Caki2 (cell line): ENCODE measurements around the gene SRSF6. TPM values are rescaled to one million over a fixed set of nuclear protein-coding genes. Genes with fewer than 3 reads are reported as not detected.
A peak's percentile ranks its signal among the peaks of the same experiment; 100 is the strongest.
"Not testable (repeated sequence)": the region's sequence is repeated elsewhere in the genome, so short reads cannot be mapped to it uniquely, and the experiment has no call there.

Source experiments
- DNase-seq: peaks from one replicate; pipeline ENCODE4 v3.0.0-alpha.2; 2015; ENCODE audit warnings: low read depth
- in situ Hi-C: cut with HindIII; loops from 2 replicates; pipeline ENCODE4 v1.10.0; 2016; ENCODE audit warnings: low sequenced_read_pairs, low pct_unique_long_range_greater_than_20kb, mixed read lengths
- total RNA-seq: library from RNA; depleted of rRNA; stranded (reverse); fragments of >200 nt; shearing (Covaris generic); gene quantifications from 2 replicates; pipeline ENCODE4 v1.2.3, GENCODE V29; 2014; ENCODE audit warnings: low replicate concordance

The SRSF6 gene
- total RNA-seq, 1 experiment from 2014 or later = 13.1 TPM

- no peak for DNase-seq
- in situ Hi-C loops = no loop called here
Measured at GRCh38 chr20:43463527-43464218, 6.0 kb downstream of the SRSF6 start.

DNA sequence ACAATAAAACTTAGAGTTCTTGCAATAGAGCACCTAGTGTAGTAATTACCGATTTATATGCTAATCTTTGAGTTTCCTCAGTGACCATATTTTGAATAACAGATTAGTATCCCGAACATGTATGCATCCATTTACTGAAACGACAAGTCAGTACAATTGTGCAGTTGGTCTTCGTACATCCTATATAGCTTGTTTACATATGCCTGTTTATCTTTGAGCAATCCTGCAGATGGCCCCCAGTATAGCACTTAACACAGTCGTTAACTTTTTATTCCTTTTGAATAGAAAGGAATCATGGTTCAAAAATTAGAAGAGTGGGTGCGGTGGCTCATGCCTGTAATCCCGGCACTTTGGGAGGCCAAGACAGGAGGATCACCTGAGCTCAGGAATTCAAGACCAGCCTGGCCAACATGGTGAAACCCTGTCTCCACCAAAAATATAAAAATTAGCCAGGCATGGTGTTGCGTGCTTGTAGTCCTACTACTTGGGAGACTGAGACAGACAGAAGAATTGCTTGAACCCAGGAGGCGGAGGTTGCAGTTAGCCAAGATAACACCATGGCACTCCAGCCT is 6.6 kb downstream of the SRSF6 start:
- in situ Hi-C loops = no loop called here
- no peak for DNase-seq

DNA sequence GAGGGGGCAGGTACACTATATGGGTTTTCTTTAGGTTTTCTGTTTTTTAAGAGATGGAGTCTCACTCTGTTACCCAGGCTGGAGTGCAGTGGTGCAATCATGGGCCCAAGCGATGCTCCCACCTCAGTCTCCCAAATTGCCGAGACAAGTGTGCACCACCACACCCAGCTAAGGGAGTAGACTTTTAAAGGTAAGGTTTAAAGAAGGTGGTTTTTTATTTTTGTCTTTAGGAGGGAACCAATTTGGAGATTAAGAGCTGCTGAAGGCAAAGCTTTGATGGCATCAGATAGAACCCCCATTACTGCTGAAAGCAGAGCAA is 7.9 kb downstream of the SRSF6 start:
- DNase-seq = no peak
- in situ Hi-C loops = no loop called here

DNA sequence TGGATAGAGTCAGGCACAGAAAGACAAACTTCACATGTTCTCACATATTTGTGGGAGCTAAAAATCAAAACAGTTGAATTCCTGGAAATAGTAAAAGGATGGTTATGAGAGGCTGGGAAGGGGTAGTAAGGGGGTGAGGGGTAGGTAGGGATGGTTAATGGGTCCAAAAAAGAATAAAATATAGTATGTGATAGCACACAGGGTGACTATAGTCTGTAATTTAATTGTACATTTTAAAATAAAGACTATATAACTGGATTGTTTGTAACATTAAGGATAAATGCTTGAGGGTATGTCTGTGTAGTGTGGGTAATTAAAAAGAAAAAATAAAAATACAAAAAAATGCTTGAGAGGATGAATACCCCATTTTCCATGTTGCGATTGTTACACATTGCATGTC is 9.9 kb downstream of the SRSF6 start:
- DNase-seq = no peak
- in situ Hi-C loops = no loop called here

DNA sequence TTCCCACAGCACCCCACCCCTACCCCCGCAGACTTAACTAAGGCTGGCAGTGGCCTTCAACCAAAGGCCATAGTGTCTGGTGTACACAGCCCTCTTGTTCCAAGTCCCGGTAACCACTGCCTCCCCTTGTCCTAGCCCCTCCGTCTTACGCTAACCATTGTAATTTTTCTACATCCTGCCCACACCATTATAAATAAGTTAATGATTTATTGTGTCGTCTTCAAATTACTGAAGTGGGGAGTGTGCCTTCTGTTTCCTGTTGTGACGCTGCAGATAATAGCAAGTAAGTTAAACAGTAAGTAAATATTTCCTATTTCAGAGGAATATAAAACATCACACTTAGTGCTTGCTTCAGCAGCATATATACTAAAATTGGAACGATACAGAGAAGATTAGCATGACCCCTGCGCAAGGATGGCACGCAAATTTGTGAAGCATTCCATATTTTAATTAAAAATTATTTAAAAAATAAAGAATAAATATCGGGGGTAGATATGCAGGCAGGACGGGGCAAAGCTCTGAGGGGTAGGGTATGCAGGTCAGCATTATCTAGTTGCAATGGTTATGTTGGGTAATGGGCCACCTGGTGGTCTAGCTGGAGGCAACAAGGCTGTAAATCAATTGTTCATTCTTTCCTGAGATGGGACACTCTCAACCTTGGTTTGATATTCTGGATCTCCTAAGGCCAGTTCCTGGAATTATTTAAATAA is 15.1 kb downstream of the SRSF6 start:
- no peak for DNase-seq
- in situ Hi-C loops = no loop called here

DNA sequence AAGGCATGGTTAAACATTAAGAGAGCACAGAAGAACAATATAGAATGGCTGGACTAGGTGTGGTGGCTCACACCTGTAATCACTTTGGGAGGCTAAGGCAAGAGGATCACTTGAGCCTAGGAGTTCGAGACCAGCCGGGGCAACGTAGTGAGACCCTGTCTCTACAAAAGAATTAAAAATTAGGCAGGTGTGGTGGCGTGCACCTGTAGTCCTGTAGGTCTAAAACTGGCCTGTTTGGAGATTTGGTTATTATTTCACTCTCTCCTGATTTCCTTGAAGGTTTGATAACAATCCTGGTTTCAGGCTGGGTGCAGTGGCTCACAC is 15.6 kb downstream of the SRSF6 start:
- DNase-seq = no peak
- in situ Hi-C loops = no loop called here

GRCh38 chr20:43477193-43477592 is 19.5 kb downstream of the SRSF6 start:
- DNase-seq = no peak
- in situ Hi-C loops = no loop called here

DNA sequence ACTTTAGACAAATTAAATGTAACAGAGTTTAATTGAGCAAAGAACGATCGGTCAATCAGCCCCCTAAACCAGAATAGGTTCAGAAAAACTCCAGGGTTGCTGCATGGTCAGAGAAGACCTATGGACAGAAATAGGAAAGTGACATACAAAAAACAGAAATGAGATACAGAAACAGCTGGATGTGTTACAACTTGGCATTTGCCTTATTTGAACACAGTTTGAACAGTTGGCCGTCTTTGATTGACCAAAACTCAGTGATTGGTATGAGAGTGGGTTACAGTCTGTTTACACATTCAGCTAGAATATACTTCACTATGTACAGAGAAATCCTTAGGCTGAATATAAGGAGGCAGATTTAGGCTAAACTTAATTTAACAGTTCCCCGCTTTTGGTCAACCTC is 19.9 kb downstream of the SRSF6 start:
- in situ Hi-C loops = no loop called here
- DNase-seq = no peak

- DNase-seq = no peak
- in situ Hi-C loops = no loop called here
Measured at GRCh38 chr20:43490038-43490437, 32.3 kb downstream of the SRSF6 start.

DNA sequence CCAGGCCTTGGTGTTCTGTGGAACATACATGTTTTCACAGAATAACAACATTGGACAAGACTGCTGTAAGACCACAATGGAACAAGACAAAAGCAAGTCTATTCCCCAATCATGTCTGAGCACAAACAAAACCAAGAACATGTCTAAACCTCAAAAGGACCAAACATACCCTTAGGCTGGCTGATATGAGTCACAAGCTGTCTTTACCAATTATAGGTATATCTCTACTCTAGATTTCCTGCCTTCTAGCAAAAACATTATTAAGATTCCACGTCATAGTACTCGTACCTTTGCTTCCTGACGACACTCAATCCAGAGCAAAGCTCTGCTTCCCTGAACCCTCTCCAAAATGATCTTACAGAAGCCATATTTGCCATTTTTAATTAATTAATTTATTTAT is 34.4 kb downstream of the SRSF6 start:
- no peak for DNase-seq
- in situ Hi-C loops = no loop called here

GRCh38 chr20:43495388-43495787 is 37.7 kb downstream of the SRSF6 start:
- in situ Hi-C loops = no loop called here
- no peak for DNase-seq

DNA sequence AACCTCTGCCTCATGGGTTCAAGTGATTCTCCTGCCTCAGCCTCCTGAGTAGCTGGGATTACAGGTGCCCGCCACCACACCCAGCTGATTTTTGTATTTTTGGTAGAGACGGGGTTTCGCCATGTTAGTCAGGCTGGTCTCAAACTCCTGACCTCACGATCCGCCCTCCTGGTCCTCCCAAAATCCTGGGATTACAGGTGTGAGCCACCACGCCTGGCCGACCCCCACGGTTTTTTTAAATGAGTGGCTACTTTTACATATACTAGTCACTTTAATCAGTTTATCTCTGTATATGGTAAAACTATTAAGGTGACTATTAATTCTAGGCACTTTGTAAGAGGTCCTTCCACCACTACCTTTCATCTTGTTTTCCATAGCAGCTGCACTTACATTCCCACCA is 44.3 kb downstream of the SRSF6 start:
- DNase-seq, in situ Hi-C loops: not testable (repeated sequence)

GRCh38 chr20:43506238-43506637 is 48.5 kb downstream of the SRSF6 start:
- no peak for DNase-seq

DNA sequence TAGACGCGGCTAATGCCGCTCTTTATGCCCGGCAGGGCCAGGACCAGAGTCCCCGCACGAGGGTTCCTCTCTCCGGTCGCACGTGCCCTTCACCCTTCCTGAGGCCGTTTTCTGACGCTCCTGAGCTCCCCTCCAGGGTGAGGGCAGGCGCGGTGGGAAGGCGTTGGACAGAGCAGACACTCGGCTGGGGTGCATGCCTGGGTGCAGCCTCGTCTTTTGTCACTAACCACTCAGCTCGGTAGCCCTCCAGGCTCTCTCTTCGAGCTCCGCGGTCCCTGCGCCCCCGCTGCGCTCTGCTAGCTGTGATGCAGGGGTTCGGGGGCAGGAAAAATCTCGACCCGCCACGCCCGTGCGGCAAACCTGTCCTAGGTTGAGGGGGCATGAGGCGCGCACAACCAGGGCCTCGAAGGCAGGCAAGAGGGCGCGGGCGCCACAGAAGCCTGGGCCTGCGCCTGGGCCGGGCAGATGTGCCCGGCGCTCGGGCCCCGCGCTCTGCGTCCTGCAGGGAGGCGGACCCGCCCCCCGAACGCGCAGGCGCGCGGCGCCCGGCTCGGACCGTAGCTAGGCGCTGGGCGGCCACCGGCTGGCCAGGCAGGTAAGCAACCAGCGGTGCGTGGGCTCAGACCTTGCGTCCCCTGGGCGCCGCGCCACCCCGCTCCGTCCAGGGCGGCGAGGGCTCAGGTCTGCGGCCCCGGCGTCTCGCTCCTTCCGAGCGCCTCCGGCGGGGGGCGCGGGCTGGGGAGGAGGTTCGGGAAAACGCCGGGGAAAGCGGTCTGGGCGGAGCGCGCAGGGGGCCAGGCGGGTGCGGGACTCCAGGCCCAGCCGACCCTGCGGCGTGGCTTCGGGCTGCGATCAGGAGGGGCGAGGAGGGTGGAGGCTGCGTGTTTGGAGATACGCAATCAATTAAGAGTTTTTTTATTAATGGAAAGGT is 49.7 kb downstream of the SRSF6 start, which contains the start of gene L3MBTL1:
Gene L3MBTL1 (plus strand): TSS at position 548 of the 931 bp plus-strand sequence. CDS start 5,807 bp downstream, outside the sequence.
- in situ Hi-C loops = no loop called here
- DNase-seq = peak; percentile 67

More at GRCh38 chr20:43506238-43506637, 48.5 kb downstream of the SRSF6 start:
- in situ Hi-C loops = no loop called here

- in situ Hi-C loops = no loop called here
- DNase-seq = peak; percentile 18
Measured at GRCh38 chr20:43508106-43508505, 50.4 kb downstream of the SRSF6 start.

- DNase-seq = no peak
- in situ Hi-C loops = no loop called here
Measured at GRCh38 chr20:43508604-43509040, 50.9 kb downstream of the SRSF6 start.

DNA sequence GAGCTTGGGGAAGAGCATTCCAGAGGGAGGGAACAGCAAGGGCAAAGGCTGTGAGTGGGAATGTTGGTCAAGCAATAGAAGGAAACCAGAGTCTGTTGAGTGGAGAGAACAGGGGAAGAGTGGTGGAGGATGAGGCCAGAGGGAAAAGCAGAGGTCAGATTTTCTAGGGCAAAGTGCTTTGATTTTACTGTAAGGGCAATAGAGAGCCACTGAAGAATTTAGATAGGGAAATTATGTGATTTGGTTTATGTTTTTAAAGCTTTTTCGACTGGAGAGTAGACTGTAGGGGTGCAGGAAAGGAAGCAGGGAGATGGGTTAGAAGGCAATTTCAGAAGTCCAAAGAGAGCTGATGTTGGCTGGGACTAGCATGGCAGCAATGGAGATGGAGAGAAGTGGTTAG is 54.2 kb downstream of the SRSF6 start:
- in situ Hi-C loops = no loop called here
- peak; percentile 31 for DNase-seq

DNA sequence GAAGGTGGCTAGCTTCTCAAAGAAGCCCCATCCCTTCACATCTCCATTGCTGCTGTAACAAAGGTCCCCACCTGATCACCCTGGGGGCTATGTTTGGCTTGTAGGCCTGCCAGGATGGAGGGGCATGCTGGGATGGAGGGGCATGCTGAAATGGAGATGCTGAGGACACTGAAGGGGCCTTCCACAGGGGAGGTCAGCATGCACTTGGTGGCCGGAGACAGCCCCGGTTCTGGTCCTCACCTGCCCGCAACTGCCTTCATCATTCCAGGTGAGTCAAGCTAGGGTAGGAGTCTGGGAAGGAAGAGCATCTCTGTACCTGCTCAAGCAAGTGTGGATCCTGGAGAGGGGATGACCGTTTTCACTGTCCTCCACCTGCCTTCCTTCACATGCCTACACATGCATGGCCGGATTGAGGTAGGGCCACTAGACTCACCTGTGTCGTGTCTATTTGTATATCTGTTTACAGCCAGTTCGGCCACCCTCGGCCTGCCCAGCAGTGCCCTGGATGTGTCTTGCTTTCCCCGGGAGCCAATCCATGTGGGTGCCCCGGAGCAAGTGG is 55.8 kb downstream of the SRSF6 start:
- in situ Hi-C loops = no loop called here
- no peak for DNase-seq
